Endodermal cell (in vitro differentiated cells): ENCODE measurements around the gene VCP. TPM values are rescaled to one million over a fixed set of nuclear protein-coding genes. Genes with fewer than 3 reads are reported as not detected.

ENCODE experiments used
- DNase-seq: peaks from one replicate; pipeline ENCODE4 v3.0.0-alpha.2; 2017
- H3K27ac ChIP-seq: 2 replicates; pipeline ENCODE4 v1.5.1; 2013; ENCODE audit warnings: mild to moderate bottlenecking, low read depth, low read length, moderate library complexity
- H3K27me3 ChIP-seq: 2 replicates; pipeline ENCODE4 v1.6.1; 2013; ENCODE audit warnings: mild to moderate bottlenecking, low read length, moderate library complexity; ENCODE audit not compliant: insufficient read depth, control insufficient read depth, poor library complexity, severe bottlenecking
- H3K36me3 ChIP-seq: 2 replicates; pipeline ENCODE4 v1.7.0; 2013; ENCODE audit warnings: mild to moderate bottlenecking, low read length, moderate library complexity; ENCODE audit not compliant: control insufficient read depth, insufficient read depth
- H3K4me1 ChIP-seq: one replicate; pipeline ENCODE4 v1.7.0; 2013; ENCODE audit warnings: low read length; ENCODE audit not compliant: control insufficient read depth, insufficient read depth
- H3K4me3 ChIP-seq: 2 replicates; pipeline ENCODE4 v1.5.1; 2013; ENCODE audit warnings: mild to moderate bottlenecking, low read length, moderate library complexity
- H3K9ac ChIP-seq: 2 replicates; pipeline ENCODE4 v1.6.1; 2013; ENCODE audit warnings: mild to moderate bottlenecking, low read length, moderate library complexity; ENCODE audit not compliant: poor library complexity, severe bottlenecking; ENCODE audit errors: extremely low read depth
- H3K9me3 ChIP-seq: 2 replicates; pipeline ENCODE4 v1.6.1; 2013; ENCODE audit warnings: mild to moderate bottlenecking, low read length, moderate library complexity; ENCODE audit not compliant: control insufficient read depth
- H3K27ac Mint-ChIP-seq: 2 replicates; pipeline ENCODE4 v1.8.0; 2020; ENCODE audit warnings: mixed read lengths
- H3K27me3 Mint-ChIP-seq: 2 replicates; pipeline ENCODE4 v1.8.0; 2021; ENCODE audit warnings: mild to moderate bottlenecking, mixed read lengths; ENCODE audit not compliant: insufficient read depth
- H3K36me3 Mint-ChIP-seq: 2 replicates; pipeline ENCODE4 v1.8.0; 2020; ENCODE audit warnings: low read depth, mixed read lengths
- H3K4me1 Mint-ChIP-seq: 2 replicates; pipeline ENCODE4 v1.8.0; 2020; ENCODE audit warnings: mixed read lengths
- H3K4me3 Mint-ChIP-seq: 2 replicates; pipeline ENCODE4 v1.8.0; 2020; ENCODE audit warnings: mild to moderate bottlenecking, moderate library complexity, mixed read lengths
- H3K9me3 Mint-ChIP-seq: 2 replicates; pipeline ENCODE4 v1.8.0; 2020; ENCODE audit warnings: mild to moderate bottlenecking, mixed read lengths
- CTCF ChIP-seq: fragments of 200-600 bp; sonication (generic); conservative IDR thresholded peaks from 2 replicates; pipeline ENCODE4 v1.5.0; 2021; ENCODE audit warnings: antibody characterized with exemption, mild to moderate bottlenecking
- WGBS, 2 experiments: methylation state at CpG; one replicate each; pipeline versions ENCODE4 v1.1.5 to v1.1.7; 2013; ENCODE audit warnings: missing lambda C conversion rate in 2 of 2, mixed read lengths in 1 of 2; ENCODE audit not compliant: insufficient coverage in 1 of 2, insufficient read length in 1 of 2; 5-methylcytosine and 5-hydroxymethylcytosine counted together
- total RNA-seq, 2 donors: library from RNA; stranded (reverse); fragmentation: NEBNext Ultra II Directional in 1 of 2; extraction: Animal tissue kit (Norgen Biotek cat#: 25700) in 1 of 2; gene quantifications; 2 replicates in 1 of 2; 3 replicates in 1 of 2; pipeline ENCODE4 v1.2.1, GENCODE V29; 2021

Gene VCP
- total RNA-seq, 2 donors from 2014 or later = 497 to 510 TPM

- Histone ChIP-seq H3K27me3 (no peaks in the 10 kb centered on the region), H3K36me3 (peaks cover 34% of the 10 kb centered on the region), H3K9me3 (no peaks in the 10 kb centered on the region), H3K4me1 (no peaks in the 10 kb centered on the region), H3K27ac (peak within 1 kb of the TSS; percentile 87), H3K9ac (peak within 1 kb of the TSS; percentile 95), H3K4me3 (peak within 1 kb of the TSS; percentile 89)
- Mint-ChIP-seq H3K9me3 (no peaks in the 10 kb centered on the region), H3K36me3 (peaks cover 47% of the 10 kb centered on the region), H3K4me3 (peak within 1 kb of the TSS; percentile 76), H3K4me1 (no peaks in the 10 kb centered on the region), H3K27me3 (no peaks in the 10 kb centered on the region), H3K27ac (peak within 1 kb of the TSS; percentile 96)
- DNase-seq = peak; percentile 97
- peak; percentile 82 for TF ChIP-seq CTCF
- 3 to 6% methylated on average over 12 to 53 of the region's 53 CpGs for WGBS, 2 experiments
Measured at GRCh38 chr9:35096035-35096849, 23.8 kb upstream of the VCP start, which contains the start of gene PIGO. Gene PIGO, minus strand, starts transcription at chr9:35096591. Its CDS starts 1,026 bp downstream, at chr9:35095565.

- Histone ChIP-seq H3K27me3 (no peaks in the 10 kb centered on the region), H3K36me3 (peaks cover 42% of the 10 kb centered on the region), H3K4me3 (no peak overlapping the region), H3K9ac (no peak overlapping the region), H3K27ac (no peak overlapping the region), H3K9me3 (no peaks in the 10 kb centered on the region), H3K4me1 (no peaks in the 10 kb centered on the region)
- Mint-ChIP-seq H3K27ac (no peak overlapping the region), H3K4me1 (no peaks in the 10 kb centered on the region), H3K9me3 (no peaks in the 10 kb centered on the region), H3K4me3 (no peak overlapping the region), H3K27me3 (no peaks in the 10 kb centered on the region), H3K36me3 (peaks cover 55% of the 10 kb centered on the region)
- TF ChIP-seq CTCF = no peak
- DNase-seq = no peak
- WGBS, 2 experiments = 95 to 96% methylated on average over 12 to 17 of the region's 17 CpGs
Measured at GRCh38 chr9:35091536-35091935, 19.1 kb upstream of the VCP start.

- peaks cover 57% of the 10 kb centered on the region for H3K36me3 Mint-ChIP-seq
- H3K27ac Mint-ChIP-seq = no peak overlapping the region
- no peaks in the 10 kb centered on the region for H3K9me3 Mint-ChIP-seq
- no peak for TF ChIP-seq CTCF
- no peak overlapping the region for H3K4me3 Mint-ChIP-seq
- no peak overlapping the region for H3K27ac ChIP-seq
- H3K9ac ChIP-seq = no peak overlapping the region
- H3K4me1 Mint-ChIP-seq = no peaks in the 10 kb centered on the region
- H3K36me3 ChIP-seq = peaks cover 49% of the 10 kb centered on the region
- no peak for DNase-seq
- WGBS, 2 experiments = 94 to 95% methylated on average over 2 of the region's 2 CpGs
- H3K4me3 ChIP-seq = no peak overlapping the region
- no peaks in the 10 kb centered on the region for H3K9me3 ChIP-seq
- H3K4me1 ChIP-seq = no peaks in the 10 kb centered on the region
- no peaks in the 10 kb centered on the region for H3K27me3 Mint-ChIP-seq
- H3K27me3 ChIP-seq = no peaks in the 10 kb centered on the region
Measured at GRCh38 chr9:35089434-35089833, 17.0 kb upstream of the VCP start.
